HCT116 (cell line): ENCODE results near the gene DHX32. TPM values are rescaled to one million over a fixed set of nuclear protein-coding genes. Genes with fewer than 3 reads are reported as not detected.

ENCODE experiments used
- ATAC-seq: fragments of 200-7000 bp; cut with Tn5 transposase; 2 replicates; pipeline ENCODE4 v1.9.1; 2020; ENCODE audit warnings: mild to moderate bottlenecking, moderate library complexity
- BruUV-seq: library from RNA; stranded (reverse); fragments of 400-500 nt; replicated peaks from 2 replicates; lab custom pipeline; 2021; lab: Mats Ljungman, UMichigan
- CTCF ChIA-PET: fragments of 300-600 bp; sonication (Branson Sonifier 250); formaldehyde crosslinking; loops from one replicate; lab custom pipeline; 2021; ENCODE audit warnings: antibody characterized with exemption; lab: Charles Lee
- POLR2A ChIA-PET: fragments of 300-600, 350-600 bp; sonication (Branson Sonifier 250); formaldehyde crosslinking; loops from one replicate; lab custom pipeline; 2021; ENCODE audit warnings: antibody characterized with exemption; lab: Charles Lee
- RAD21 ChIA-PET, 2 experiments: fragments of 300-600 bp; sonication (Branson Sonifier 250); formaldehyde crosslinking; loops; one replicate each; lab custom pipeline; 2023; ENCODE audit warnings: low total read pairs in 2 of 2; ENCODE audit not compliant: uncharacterized antibody in 2 of 2, unreplicated experiment in 2 of 2, low non-redundant PET in 1 of 2; lab: Charles Lee
- DNase-seq: peaks from one replicate; pipeline ENCODE4 v3.0.0-alpha.2; 2010; ENCODE audit warnings: low read depth, low spot score
- H2AFZ ChIP-seq: fragments of 200-600 bp; shearing (Covaris generic), sonication (generic); 2 replicates; pipeline ENCODE4 v1.6.1; 2017; ENCODE audit warnings: low read depth, mixed run types, mixed read lengths, antibody characterized with exemption, low read length; ENCODE audit not compliant: poor library complexity, severe bottlenecking
- H3K27ac ChIP-seq: 2 replicates; pipeline ENCODE4 v1.5.1; 2012; ENCODE audit warnings: low read depth, low read length
- H3K27me3 ChIP-seq: fragments of 200-600 bp; sonication (generic); 2 replicates; pipeline ENCODE4 v1.6.1; 2016; ENCODE audit warnings: mixed run types, low read length, mixed read lengths; ENCODE audit not compliant: insufficient read depth
- H3K36me3 ChIP-seq, 2 experiments: fragments of 200-500 bp in 1 of 2; fragments of 200-600 bp in 1 of 2; sonication (Bioruptor generic) in 1 of 2; sonication (generic) in 1 of 2; 2 replicates each; pipeline versions ENCODE4 v1.5.1 to v1.6.1; 2014 to 2016; ENCODE audit warnings: low read length in 2 of 2, inconsistent platforms in 1 of 2, mixed read lengths in 1 of 2, mixed run types in 1 of 2; ENCODE audit not compliant: insufficient read depth in 2 of 2, control insufficient read depth in 1 of 2
- H3K4me1 ChIP-seq, 2 experiments: fragments of 200-600 bp in 1 of 2; sonication (generic) in 1 of 2; 2 replicates each; pipeline versions ENCODE4 v1.5.1 to v1.6.1; 2012 to 2017; ENCODE audit warnings: low read length in 2 of 2, inconsistent platforms in 1 of 2, mild to moderate bottlenecking in 1 of 2, mixed read lengths in 1 of 2, mixed run types in 1 of 2, moderate library complexity in 1 of 2; ENCODE audit not compliant: insufficient read depth in 2 of 2, control insufficient read depth in 1 of 2
- H3K4me2 ChIP-seq: fragments of 200-600 bp; sonication (generic); 2 replicates; pipeline ENCODE4 v1.6.1; 2017; ENCODE audit warnings: mixed run types, low read length, mixed read lengths
- H3K4me3 ChIP-seq, 2 experiments: fragments of 200-600 bp in 1 of 2; sonication (generic) in 1 of 2; replicated peaks in 1 of 2; 2 replicates each; pipeline ENCODE4 v1.5.1; 2011 to 2016; ENCODE audit warnings: low read length in 2 of 2, control low read depth in 1 of 2, low read depth in 1 of 2, mild to moderate bottlenecking in 1 of 2, mixed read lengths in 1 of 2, mixed run types in 1 of 2
- H3K79me2 ChIP-seq: fragments of 200-600 bp; sonication (generic); 2 replicates; pipeline ENCODE4 v1.6.1; 2017; ENCODE audit warnings: mild to moderate bottlenecking, mixed run types, low read length, moderate library complexity, mixed read lengths; ENCODE audit not compliant: insufficient read depth
- H3K9ac ChIP-seq: fragments of 200-600 bp; sonication (generic); 2 replicates; pipeline ENCODE4 v1.6.1; 2016; ENCODE audit warnings: low read length, mixed read lengths
- H3K9me2 ChIP-seq: fragments of 200-600 bp; sonication (generic), shearing (Covaris generic); 2 replicates; pipeline ENCODE4 v1.6.1; 2017; ENCODE audit warnings: mixed run types, mild to moderate bottlenecking, moderate library complexity; ENCODE audit not compliant: insufficient read depth
- H3K9me3 ChIP-seq, 2 experiments: fragments of 200-500 bp in 1 of 2; fragments of 200-600 bp in 1 of 2; sonication (Bioruptor generic) in 1 of 2; sonication (generic) in 1 of 2; 2 replicates each; pipeline ENCODE4 v1.6.1; 2014 to 2017; ENCODE audit warnings: low read length in 2 of 2, mixed read lengths in 2 of 2, inconsistent platforms in 1 of 2, low read depth in 1 of 2, mild to moderate bottlenecking in 1 of 2, mixed run types in 1 of 2, moderate library complexity in 1 of 2; ENCODE audit not compliant: control insufficient read depth in 1 of 2, insufficient read depth in 1 of 2
- H4K20me1 ChIP-seq: fragments of 200-600 bp; sonication (generic), shearing (Covaris generic); 2 replicates; pipeline ENCODE4 v1.6.1; 2017; ENCODE audit warnings: mixed run types, mild to moderate bottlenecking, moderate library complexity; ENCODE audit not compliant: insufficient read depth
- CBX3 ChIP-seq: IDR thresholded peaks from 2 replicates; pipeline ENCODE4 v1.6.1; 2012; ENCODE audit warnings: low read depth
- EZH2 ChIP-seq: fragments of 200-600 bp; sonication (generic); IDR thresholded peaks from 2 replicates; pipeline ENCODE4 v1.6.1; 2017; ENCODE audit warnings: antibody characterized with exemption, mixed run types
- JUND ChIP-seq: IDR thresholded peaks from 2 replicates; pipeline ENCODE4 v1.6.1; 2012
- SP1 ChIP-seq: IDR thresholded peaks from 2 replicates; pipeline ENCODE4 v1.6.1; 2012; ENCODE audit warnings: low read depth
- TCF7L2 ChIP-seq: IDR thresholded peaks from 2 replicates; pipeline ENCODE4 v1.7.0; 2011; ENCODE audit warnings: borderline replicate concordance, inconsistent platforms; ENCODE audit not compliant: insufficient read depth, insufficient read length; ENCODE audit errors: extremely low read depth
- ZNF274 ChIP-seq: fragments of 200-500 bp; sonication (Bioruptor generic); IDR thresholded peaks from 2 replicates; pipeline ENCODE4 v1.6.1; 2014; ENCODE audit warnings: mild to moderate bottlenecking, low read depth, low read length, inconsistent platforms
- intact Hi-C: fragments of 100-400 bp; cut with micrococcal nuclease; formaldehyde crosslinking; loops from 2 replicates; pipeline ENCODE4 v1.10.0; 2022
- total RNA-seq: library from RNA; stranded (reverse); gene quantifications from one replicate; pipeline ENCODE4 v1.2.1, GENCODE V29; 2021; ENCODE audit not compliant: unreplicated experiment
- TF ChIP-seq, protein P1 (sequence below): IDR thresholded peaks from 2 replicates; pipeline ENCODE4 v1.6.1; 2011; ENCODE audit warnings: mild to moderate bottlenecking, low read length, moderate library complexity; ENCODE audit not compliant: insufficient replicate concordance; ENCODE audit errors: extremely low read depth

The DHX32 gene
- total RNA-seq, 1 experiment from 2014 or later = 50.9 TPM

DNA sequence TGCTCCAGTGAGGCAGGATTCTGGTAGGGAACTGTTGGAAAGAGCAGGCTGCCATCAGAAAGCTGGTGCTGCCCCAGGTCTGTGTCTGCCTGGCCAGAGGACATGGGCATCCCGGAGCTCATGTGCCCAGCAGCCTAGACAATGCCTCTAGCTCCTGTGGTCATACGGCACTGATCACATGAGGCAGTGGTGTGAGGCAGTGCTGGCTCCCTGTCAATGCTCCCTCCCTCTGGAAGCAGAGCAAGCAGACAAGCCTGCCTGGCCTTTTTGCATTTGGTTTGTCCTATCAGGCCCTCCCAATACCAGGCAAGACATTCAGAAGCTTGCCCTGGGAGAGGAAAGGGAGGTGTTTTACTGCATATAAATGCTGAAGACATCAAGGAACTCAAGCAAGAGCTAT, 86.0 kb downstream of the DHX32 start:
- ChIA-PET RAD21 (no interaction called here), POLR2A (no interaction called here)
- BruUV-seq = no TSS peak

More for the DNA sequence above, 86.0 kb downstream of the DHX32 start:
- no peaks in the 10 kb centered on the region for H3K9me3 ChIP-seq
- no peak overlapping the region for H3K4me2 ChIP-seq
- CTCF ChIA-PET = no interaction called here
- H3K36me3 ChIP-seq = peaks cover 0 to 10% of the 10 kb centered on the region in 2 experiments; a peak in 2 of 4 replicates
- no peak overlapping the region for H3K27ac ChIP-seq
- H3K4me3 ChIP-seq = no peak overlapping the region
- H3K9ac ChIP-seq = no peak overlapping the region
- TF ChIP-seq, protein P1, sequence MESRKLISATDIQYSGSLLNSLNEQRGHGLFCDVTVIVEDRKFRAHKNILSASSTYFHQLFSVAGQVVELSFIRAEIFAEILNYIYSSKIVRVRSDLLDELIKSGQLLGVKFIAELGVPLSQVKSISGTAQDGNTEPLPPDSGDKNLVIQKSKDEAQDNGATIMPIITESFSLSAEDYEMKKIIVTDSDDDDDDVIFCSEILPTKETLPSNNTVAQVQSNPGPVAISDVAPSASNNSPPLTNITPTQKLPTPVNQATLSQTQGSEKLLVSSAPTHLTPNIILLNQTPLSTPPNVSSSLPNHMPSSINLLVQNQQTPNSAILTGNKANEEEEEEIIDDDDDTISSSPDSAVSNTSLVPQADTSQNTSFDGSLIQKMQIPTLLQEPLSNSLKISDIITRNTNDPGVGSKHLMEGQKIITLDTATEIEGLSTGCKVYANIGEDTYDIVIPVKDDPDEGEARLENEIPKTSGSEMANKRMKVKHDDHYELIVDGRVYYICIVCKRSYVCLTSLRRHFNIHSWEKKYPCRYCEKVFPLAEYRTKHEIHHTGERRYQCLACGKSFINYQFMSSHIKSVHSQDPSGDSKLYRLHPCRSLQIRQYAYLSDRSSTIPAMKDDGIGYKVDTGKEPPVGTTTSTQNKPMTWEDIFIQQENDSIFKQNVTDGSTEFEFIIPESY = no peak
- no peak for TF ChIP-seq CBX3
- TF ChIP-seq EZH2 = no peak
- no peak for TF ChIP-seq JUND
- TF ChIP-seq SP1 = no peak
- no peak for TF ChIP-seq TCF7L2
- no peak for TF ChIP-seq ZNF274
- H2AFZ ChIP-seq = no peak overlapping the region
- ATAC-seq (no peak), DNase-seq (no peak)
- no peaks in the 10 kb centered on the region for H3K79me2 ChIP-seq
- H3K9me2 ChIP-seq = no peaks in the 10 kb centered on the region
- no peaks in the 10 kb centered on the region for H3K27me3 ChIP-seq
- intact Hi-C loops = no loop called here
- no peaks in the 10 kb centered on the region for H3K4me1 ChIP-seq
- H4K20me1 ChIP-seq = no peaks in the 10 kb centered on the region
